Measurements from ENCODE around the gene MYNN.
A peak's percentile ranks its signal among the peaks of the same experiment; 100 is the strongest.
"Not testable (repeated sequence)": the region's sequence is repeated elsewhere in the genome, so short reads cannot be mapped to it uniquely, and the experiment has no call there.

MYNN gene

DNA sequence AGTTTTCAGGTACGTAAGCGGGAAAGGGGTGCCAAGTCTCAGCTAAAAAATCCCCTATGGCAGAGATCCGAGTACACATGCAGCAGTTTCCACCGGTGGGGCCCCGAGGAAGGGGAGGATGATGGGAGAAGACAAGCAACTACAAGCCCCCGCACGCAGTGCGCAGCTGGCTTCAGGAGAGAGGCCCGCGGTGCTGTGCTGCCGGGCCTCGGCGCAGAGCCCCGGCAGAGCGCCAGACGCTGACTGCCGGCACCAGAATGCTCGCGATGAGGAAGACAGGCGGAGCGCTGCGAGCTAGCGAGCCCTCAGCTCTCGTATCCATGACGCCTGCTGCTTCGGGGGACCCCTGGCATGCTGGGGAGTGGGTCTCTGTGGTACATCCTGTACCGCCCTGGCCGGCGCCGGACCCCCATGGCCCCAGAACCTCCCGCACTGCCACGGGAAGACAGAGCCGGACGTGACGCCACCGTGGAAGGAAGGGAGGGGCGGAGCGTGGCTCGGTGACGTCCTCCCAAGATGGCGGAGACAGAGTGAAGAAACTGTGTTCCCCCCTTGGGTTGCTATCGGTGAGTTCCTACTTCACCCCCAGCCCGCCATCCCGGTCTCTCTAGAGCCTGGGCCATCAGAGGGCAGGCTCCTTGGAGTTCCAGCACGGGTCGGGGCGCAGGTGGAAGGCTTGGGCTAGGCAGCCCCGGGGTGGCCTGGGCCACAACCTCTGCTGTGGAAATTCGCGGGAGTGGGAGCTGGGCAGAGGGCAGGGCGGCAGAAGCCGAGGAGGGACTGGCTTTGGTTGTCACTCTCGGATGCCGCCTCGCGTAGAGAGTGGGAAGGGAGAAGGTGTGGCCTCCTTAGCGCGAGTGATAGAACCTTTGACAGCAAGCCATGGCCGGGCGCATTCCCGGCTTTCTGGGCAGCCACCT is at the start of gene MYNN:
TSS of gene MYNN (plus strand) at position 500 of the 920 bp plus-strand sequence. CDS start 900 bp downstream, outside the sequence.
- peak within 1 kb of the TSS; percentile 93 for H3K27ac ChIP-seq
- TF ChIP-seq, protein P1, sequence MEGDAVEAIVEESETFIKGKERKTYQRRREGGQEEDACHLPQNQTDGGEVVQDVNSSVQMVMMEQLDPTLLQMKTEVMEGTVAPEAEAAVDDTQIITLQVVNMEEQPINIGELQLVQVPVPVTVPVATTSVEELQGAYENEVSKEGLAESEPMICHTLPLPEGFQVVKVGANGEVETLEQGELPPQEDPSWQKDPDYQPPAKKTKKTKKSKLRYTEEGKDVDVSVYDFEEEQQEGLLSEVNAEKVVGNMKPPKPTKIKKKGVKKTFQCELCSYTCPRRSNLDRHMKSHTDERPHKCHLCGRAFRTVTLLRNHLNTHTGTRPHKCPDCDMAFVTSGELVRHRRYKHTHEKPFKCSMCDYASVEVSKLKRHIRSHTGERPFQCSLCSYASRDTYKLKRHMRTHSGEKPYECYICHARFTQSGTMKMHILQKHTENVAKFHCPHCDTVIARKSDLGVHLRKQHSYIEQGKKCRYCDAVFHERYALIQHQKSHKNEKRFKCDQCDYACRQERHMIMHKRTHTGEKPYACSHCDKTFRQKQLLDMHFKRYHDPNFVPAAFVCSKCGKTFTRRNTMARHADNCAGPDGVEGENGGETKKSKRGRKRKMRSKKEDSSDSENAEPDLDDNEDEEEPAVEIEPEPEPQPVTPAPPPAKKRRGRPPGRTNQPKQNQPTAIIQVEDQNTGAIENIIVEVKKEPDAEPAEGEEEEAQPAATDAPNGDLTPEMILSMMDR (conservative IDR thresholded peaks at IDR 0.05) = peak; percentile 27; the same call in 1 of the 2 replicates

GRCh38 chr3:169731857-169732256 is 41.3 kb upstream of the MYNN start:
- not testable (repeated sequence) for H3K27ac ChIP-seq

- TF ChIP-seq, protein P1 (conservative IDR thresholded peaks at IDR 0.05) = no peak
- no peak overlapping the region for H3K27ac ChIP-seq
Observed at GRCh38 chr3:169739067-169739466, 34.1 kb upstream of the MYNN start.

DNA sequence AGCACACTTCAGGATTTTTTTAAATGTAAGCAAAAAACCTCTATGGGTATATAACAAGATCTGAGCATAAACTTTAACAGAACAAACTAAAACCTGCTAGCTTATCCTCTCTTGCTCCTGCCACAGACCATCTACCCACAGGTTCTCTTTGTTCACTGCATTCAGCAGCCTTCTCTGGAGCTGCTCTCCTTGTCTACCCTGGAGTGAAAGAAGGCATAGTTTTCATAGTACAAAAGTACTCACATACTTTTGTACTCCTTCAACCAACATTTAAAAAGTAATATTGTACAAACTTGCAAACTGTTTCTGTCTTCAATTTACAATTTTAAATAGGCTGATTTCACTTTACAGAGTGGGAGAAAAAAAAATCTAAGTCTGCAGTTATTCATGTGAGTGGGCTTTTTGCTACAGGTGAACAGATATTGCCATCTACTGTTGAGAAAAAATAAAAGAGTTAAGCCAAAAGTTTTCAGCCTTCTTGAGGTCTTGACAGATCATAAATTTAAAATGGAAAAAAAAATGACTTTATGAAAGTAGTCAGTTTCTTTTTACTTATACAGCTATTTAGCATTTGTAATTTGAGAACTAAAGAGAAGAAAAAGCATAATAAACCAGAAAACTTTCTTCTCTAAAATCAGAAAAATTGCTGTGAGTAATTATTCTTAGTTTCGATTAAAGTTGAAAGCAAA is 28.7 kb upstream of the MYNN start:
- no peak overlapping the region for H3K27ac ChIP-seq
- TF ChIP-seq, protein P1 (conservative IDR thresholded peaks at IDR 0.05) = peak; percentile 82

GRCh38 chr3:169746924-169747323 is 26.3 kb upstream of the MYNN start:
- TF ChIP-seq, protein P1 (conservative IDR thresholded peaks at IDR 0.05) = no peak
- H3K27ac ChIP-seq = no peak overlapping the region

DNA sequence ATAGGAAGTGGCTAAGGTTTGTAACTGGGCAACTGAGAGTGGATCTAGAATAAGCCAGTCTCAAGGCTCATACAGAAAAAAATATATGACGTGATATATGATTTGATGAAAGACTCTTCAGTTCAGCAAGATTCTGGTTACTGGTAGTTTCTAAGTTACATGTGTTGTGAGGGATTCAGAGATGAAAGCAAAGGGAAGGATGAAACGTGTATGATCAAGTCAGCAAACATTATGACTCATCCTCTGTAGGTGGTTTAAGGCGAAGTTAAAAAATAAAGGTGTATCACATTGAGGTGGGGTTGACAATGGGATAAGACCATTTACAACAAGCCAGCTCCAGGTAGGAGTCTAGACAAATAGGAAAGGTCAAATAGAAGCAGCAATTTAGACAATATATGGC is 24.5 kb upstream of the MYNN start:
- TF ChIP-seq, protein P1 (conservative IDR thresholded peaks at IDR 0.05) = no peak
- no peak overlapping the region for H3K27ac ChIP-seq

- H3K27ac ChIP-seq = no peak overlapping the region
- TF ChIP-seq, protein P1 (conservative IDR thresholded peaks at IDR 0.05) = no peak
Observed at GRCh38 chr3:169750665-169751064, 22.5 kb upstream of the MYNN start.

All from VCaP (cell line).